OCI-LY1 (cell line): ENCODE data around the gene HMGXB3.

Experiments
- H2AFZ ChIP-seq: fragments of 200-600 bp; sonication (generic), shearing (Covaris generic); 2 replicates; pipeline ENCODE4 v1.6.0; 2014; ENCODE audit warnings: antibody characterized with exemption, mild to moderate bottlenecking, low read length
- H3F3A ChIP-seq: fragments of 200-600 bp; sonication (generic), shearing (Covaris generic); 2 replicates; pipeline ENCODE4 v1.6.0; 2014; ENCODE audit warnings: mild to moderate bottlenecking, antibody characterized with exemption, low read length, moderate library complexity; ENCODE audit not compliant: insufficient read depth
- H3K27ac ChIP-seq: fragments of 200-600 bp; sonication (generic); 2 replicates; pipeline ENCODE4 v1.5.1; 2014; ENCODE audit warnings: low read length, mixed run types, mild to moderate bottlenecking, low read depth; ENCODE audit not compliant: poor library complexity, severe bottlenecking
- H3K27me3 ChIP-seq: fragments of 200-600 bp; sonication (generic); 2 replicates; pipeline ENCODE4 v1.6.0; 2014; ENCODE audit warnings: antibody characterized with exemption, mild to moderate bottlenecking, low read length, moderate library complexity; ENCODE audit not compliant: insufficient read depth
- H3K36me3 ChIP-seq: fragments of 200-600 bp; sonication (generic); 2 replicates; pipeline ENCODE4 v1.6.1; 2014; ENCODE audit warnings: mild to moderate bottlenecking, antibody characterized with exemption, low read length, moderate library complexity, mixed read lengths; ENCODE audit not compliant: insufficient read depth
- H3K4me1 ChIP-seq: fragments of 200-600 bp; sonication (generic); 2 replicates; pipeline ENCODE4 v1.5.1; 2014; ENCODE audit warnings: mild to moderate bottlenecking, low read length, moderate library complexity; ENCODE audit not compliant: insufficient read depth, severe bottlenecking
- H3K4me2 ChIP-seq: fragments of 200-600 bp; sonication (generic), shearing (Covaris generic); 2 replicates; pipeline ENCODE4 v1.6.1; 2014; ENCODE audit warnings: low read length
- H3K4me3 ChIP-seq: fragments of 200-600 bp; sonication (generic); 2 replicates; pipeline ENCODE4 v1.5.1; 2014; ENCODE audit warnings: low read length, low read depth, mild to moderate bottlenecking, mixed read lengths; ENCODE audit not compliant: poor library complexity, severe bottlenecking
- H3K79me2 ChIP-seq: fragments of 200-600 bp; shearing (Covaris generic); 2 replicates; pipeline ENCODE4 v1.6.1; 2016; ENCODE audit warnings: mixed run types, low read length, mixed read lengths; ENCODE audit not compliant: insufficient read depth
- H3K9ac ChIP-seq: fragments of 200-600 bp; sonication (generic), shearing (Covaris generic); 2 replicates; pipeline ENCODE4 v1.6.1; 2014; ENCODE audit warnings: mild to moderate bottlenecking, low read length, mixed read lengths
- H3K9me2 ChIP-seq: fragments of 200-600 bp; sonication (generic), shearing (Covaris generic); 2 replicates; pipeline ENCODE4 v1.6.1; 2014; ENCODE audit warnings: low read depth, mild to moderate bottlenecking, low read length, mixed read lengths
- H3K9me3 ChIP-seq: fragments of 200-600 bp; shearing (Covaris generic); 2 replicates; pipeline ENCODE4 v1.6.1; 2014; ENCODE audit warnings: low read length, mixed read lengths
- H4K20me1 ChIP-seq: fragments of 200-600 bp; sonication (generic), shearing (Covaris generic); 2 replicates; pipeline ENCODE4 v1.6.0; 2016; ENCODE audit warnings: mild to moderate bottlenecking, low read length; ENCODE audit not compliant: insufficient read depth
- EZH2 ChIP-seq: fragments of 200-600 bp; sonication (generic), shearing (Covaris generic); IDR thresholded peaks from 2 replicates; pipeline ENCODE4 v1.8.0; 2017; ENCODE audit warnings: borderline replicate concordance, mixed run types, mild to moderate bottlenecking, antibody characterized with exemption, low read length, moderate library complexity, mixed read lengths
- TF ChIP-seq, protein P1 (sequence below): fragments of 200-600 bp; sonication (generic), shearing (Covaris generic); IDR thresholded peaks from 2 replicates; pipeline ENCODE4 v1.5.1; 2017; ENCODE audit warnings: mild to moderate bottlenecking, antibody characterized with exemption, low read length, moderate library complexity, mixed read lengths

Gene HMGXB3

DNA sequence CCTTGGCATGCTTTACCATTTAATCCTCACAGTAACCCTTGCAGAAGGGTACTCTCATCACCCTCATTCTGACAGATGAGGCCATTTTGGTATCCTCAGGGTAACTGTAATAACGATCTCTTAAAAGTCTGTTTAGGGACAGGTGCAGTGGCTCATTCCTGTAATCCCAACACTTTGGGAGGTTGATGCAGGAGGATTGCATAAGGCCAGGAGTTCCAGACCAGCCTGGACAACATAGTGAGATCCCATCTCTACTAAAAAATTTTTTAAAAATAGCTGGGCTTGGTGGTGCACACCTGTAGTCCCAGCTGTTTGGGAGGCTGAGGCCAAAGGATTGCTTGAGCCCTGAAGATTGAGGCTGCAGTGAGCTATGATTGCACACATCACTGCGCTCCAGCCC, 54.0 kb downstream of the HMGXB3 start:
- no peaks in the 10 kb centered on the region for H3K27me3 ChIP-seq
- H3K9ac ChIP-seq, result no peak overlapping the region
- no peaks in the 10 kb centered on the region for H3K9me2 ChIP-seq
- TF ChIP-seq EZH2, result no peak
- TF ChIP-seq, protein P1, sequence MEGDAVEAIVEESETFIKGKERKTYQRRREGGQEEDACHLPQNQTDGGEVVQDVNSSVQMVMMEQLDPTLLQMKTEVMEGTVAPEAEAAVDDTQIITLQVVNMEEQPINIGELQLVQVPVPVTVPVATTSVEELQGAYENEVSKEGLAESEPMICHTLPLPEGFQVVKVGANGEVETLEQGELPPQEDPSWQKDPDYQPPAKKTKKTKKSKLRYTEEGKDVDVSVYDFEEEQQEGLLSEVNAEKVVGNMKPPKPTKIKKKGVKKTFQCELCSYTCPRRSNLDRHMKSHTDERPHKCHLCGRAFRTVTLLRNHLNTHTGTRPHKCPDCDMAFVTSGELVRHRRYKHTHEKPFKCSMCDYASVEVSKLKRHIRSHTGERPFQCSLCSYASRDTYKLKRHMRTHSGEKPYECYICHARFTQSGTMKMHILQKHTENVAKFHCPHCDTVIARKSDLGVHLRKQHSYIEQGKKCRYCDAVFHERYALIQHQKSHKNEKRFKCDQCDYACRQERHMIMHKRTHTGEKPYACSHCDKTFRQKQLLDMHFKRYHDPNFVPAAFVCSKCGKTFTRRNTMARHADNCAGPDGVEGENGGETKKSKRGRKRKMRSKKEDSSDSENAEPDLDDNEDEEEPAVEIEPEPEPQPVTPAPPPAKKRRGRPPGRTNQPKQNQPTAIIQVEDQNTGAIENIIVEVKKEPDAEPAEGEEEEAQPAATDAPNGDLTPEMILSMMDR, result no peak
- no peaks in the 10 kb centered on the region for H3F3A ChIP-seq
- H3K4me1 ChIP-seq, result no peaks in the 10 kb centered on the region
- no peaks in the 10 kb centered on the region for H3K9me3 ChIP-seq
- H3K36me3 ChIP-seq, result peaks cover 59% of the 10 kb centered on the region
- no peak overlapping the region for H2AFZ ChIP-seq
- no peak overlapping the region for H3K4me3 ChIP-seq
- no peaks in the 10 kb centered on the region for H4K20me1 ChIP-seq
- no peaks in the 10 kb centered on the region for H3K79me2 ChIP-seq
- no peak overlapping the region for H3K27ac ChIP-seq
- H3K4me2 ChIP-seq, result no peak overlapping the region

DNA sequence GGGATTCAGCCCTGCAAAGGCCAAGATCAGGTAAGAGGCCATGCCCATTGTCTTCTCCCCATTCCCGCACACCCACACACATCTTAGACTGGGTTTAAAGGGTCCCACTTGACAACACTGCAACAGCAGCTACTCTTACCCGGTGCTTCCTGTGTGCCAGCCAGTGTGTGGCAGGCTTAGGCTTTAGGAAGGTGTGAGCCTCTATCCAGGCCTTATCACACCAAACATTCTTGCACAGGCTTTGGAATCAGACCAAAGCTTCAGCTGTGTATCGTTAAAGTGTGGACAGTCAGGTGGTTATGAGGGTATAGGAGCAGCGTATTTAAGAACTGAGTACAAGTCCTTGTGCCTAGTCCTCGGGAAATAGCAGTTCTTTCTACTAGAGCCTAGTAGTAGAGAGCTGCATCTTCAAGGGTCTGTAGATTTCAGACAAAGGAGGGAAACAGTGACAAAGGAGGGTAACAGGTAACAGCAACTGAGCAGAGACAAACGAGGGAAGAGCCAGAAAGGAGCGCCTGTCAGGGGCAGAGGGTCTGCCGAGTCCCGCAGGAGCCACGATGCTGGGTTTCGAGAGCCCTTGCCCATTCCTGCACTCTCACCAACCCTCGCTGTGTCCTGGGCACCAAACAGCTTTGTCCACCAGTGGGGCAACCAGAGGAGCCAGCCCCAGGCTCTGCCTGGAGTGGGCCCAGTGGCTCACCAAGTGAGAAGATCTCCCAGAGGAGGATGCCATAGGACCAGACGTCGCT, 55.0 kb downstream of the HMGXB3 start:
- Histone ChIP-seq H3K9ac (no peak overlapping the region), H3K4me3 (no peak overlapping the region), H3K27me3 (no peaks in the 10 kb centered on the region), H3F3A (no peaks in the 10 kb centered on the region), H3K4me1 (no peaks in the 10 kb centered on the region), H3K27ac (no peak overlapping the region), H2AFZ (no peak overlapping the region), H3K36me3 (peaks cover 50% of the 10 kb centered on the region), H3K9me2 (no peaks in the 10 kb centered on the region), H4K20me1 (no peaks in the 10 kb centered on the region), H3K79me2 (no peaks in the 10 kb centered on the region), H3K4me2 (no peak overlapping the region), H3K9me3 (no peaks in the 10 kb centered on the region)
- TF ChIP-seq, protein P1, result no peak
- no peak for TF ChIP-seq EZH2

DNA sequence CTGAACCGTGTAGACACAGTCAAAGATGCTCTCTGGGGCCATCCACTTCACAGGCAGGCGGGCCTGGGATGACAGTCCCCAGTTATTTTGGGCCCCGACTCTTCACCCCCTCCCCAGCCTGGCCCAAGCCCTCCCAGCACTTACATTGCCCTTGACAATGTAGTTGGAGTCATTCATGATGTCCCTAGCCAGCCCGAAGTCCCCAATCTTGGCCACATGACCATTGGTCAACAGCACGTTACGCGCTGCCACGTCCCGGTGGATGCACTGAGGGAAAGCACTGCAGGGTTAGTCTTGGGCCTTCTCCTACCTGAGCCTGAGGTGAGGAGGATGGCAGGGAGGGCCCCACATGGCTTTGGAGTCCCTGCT, 55.5 kb downstream of the HMGXB3 start:
- no peaks in the 10 kb centered on the region for H3K79me2 ChIP-seq
- H3F3A ChIP-seq, result no peaks in the 10 kb centered on the region
- no peaks in the 10 kb centered on the region for H3K4me1 ChIP-seq
- H3K9me3 ChIP-seq, result no peaks in the 10 kb centered on the region
- no peak overlapping the region for H3K4me3 ChIP-seq
- TF ChIP-seq EZH2, result no peak
- TF ChIP-seq, protein P1, result no peak
- H3K9me2 ChIP-seq, result no peaks in the 10 kb centered on the region
- H3K27ac ChIP-seq, result no peak overlapping the region
- peaks cover 44% of the 10 kb centered on the region for H3K36me3 ChIP-seq
- H3K9ac ChIP-seq, result no peak overlapping the region
- no peak overlapping the region for H3K4me2 ChIP-seq
- H3K27me3 ChIP-seq, result no peaks in the 10 kb centered on the region
- no peak overlapping the region for H2AFZ ChIP-seq
- H4K20me1 ChIP-seq, result no peaks in the 10 kb centered on the region
